WTC11 (cell line): ENCODE data around the gene IL17RA.

Source experiments
- ATF2 ChIP-seq: sonication (generic); formaldehyde crosslinking; IDR thresholded peaks from 2 replicates; pipeline ENCODE4 v1.8.1; 2022; ENCODE audit warnings: low read depth, missing genetic modification reagents, borderline replicate concordance
- ATF3 ChIP-seq: sonication (generic); formaldehyde crosslinking; conservative IDR thresholded peaks from 2 replicates; pipeline ENCODE4 v1.8.1; 2022; ENCODE audit warnings: mild to moderate bottlenecking, missing genetic modification reagents
- CTCF ChIP-seq: fragments of 200-600 bp; IDR thresholded peaks from 2 replicates; pipeline ENCODE4 v1.8.0; 2022; ENCODE audit warnings: antibody characterized with exemption
- FOXK1 ChIP-seq: sonication (generic); formaldehyde crosslinking; IDR thresholded peaks from 2 replicates; pipeline ENCODE4 v1.8.0; 2022; ENCODE audit warnings: mild to moderate bottlenecking, moderate library complexity, missing genetic modification reagents
- HMGXB4 ChIP-seq: sonication (generic); formaldehyde crosslinking; IDR thresholded peaks from 2 replicates; pipeline ENCODE4 v1.8.1; 2023; ENCODE audit warnings: mild to moderate bottlenecking, moderate library complexity, missing genetic modification reagents
- JUN ChIP-seq: sonication (generic); formaldehyde crosslinking; IDR thresholded peaks from 2 replicates; pipeline ENCODE4 v1.8.0; 2023; ENCODE audit warnings: mild to moderate bottlenecking, missing genetic modification reagents
- MAX ChIP-seq: sonication (generic); formaldehyde crosslinking; IDR thresholded peaks from 2 replicates; pipeline ENCODE4 v1.8.0; 2022; ENCODE audit warnings: mild to moderate bottlenecking, missing genetic modification reagents
- MXD4 ChIP-seq: fragments of 250-450 bp; sonication (Bioruptor Pico); IDR thresholded peaks from 2 replicates; pipeline ENCODE4 v1.8.0; 2021; ENCODE audit warnings: mild to moderate bottlenecking, moderate library complexity, borderline replicate concordance
- NR2C2 ChIP-seq: sonication (generic); formaldehyde crosslinking; IDR thresholded peaks from 2 replicates; pipeline ENCODE4 v1.8.0; 2022; ENCODE audit warnings: mild to moderate bottlenecking, missing genetic modification reagents
- PRRX2 ChIP-seq: fragments of 250-450 bp; sonication (Bioruptor Pico); IDR thresholded peaks from 2 replicates; pipeline ENCODE4 v1.8.0; 2021; ENCODE audit warnings: mild to moderate bottlenecking
- SP1 ChIP-seq: sonication (generic); formaldehyde crosslinking; conservative IDR thresholded peaks from 2 replicates; pipeline ENCODE4 v1.8.1; 2022; ENCODE audit warnings: missing genetic modification reagents
- ZBTB43 ChIP-seq: sonication (generic); formaldehyde crosslinking; IDR thresholded peaks from 2 replicates; pipeline ENCODE4 v1.8.1; 2023; ENCODE audit warnings: mild to moderate bottlenecking, missing genetic modification reagents
- ZNF138 ChIP-seq: sonication (generic); formaldehyde crosslinking; conservative IDR thresholded peaks from 2 replicates; pipeline ENCODE4 v1.8.1; 2022; ENCODE audit warnings: mild to moderate bottlenecking, moderate library complexity, missing genetic modification reagents

GRCh38 chr22:17098379-17098819, 13.6 kb downstream of the IL17RA start:
- no peak for TF ChIP-seq CTCF
- TF ChIP-seq MAX (CRISPR knock-in tag) = no peak
- TF ChIP-seq NR2C2 = no peak
- TF ChIP-seq ZNF138 (CRISPR knock-in tag) = no peak
- TF ChIP-seq HMGXB4 (CRISPR knock-in tag) = no peak
- no peak for TF ChIP-seq ATF3 (CRISPR knock-in tag)
- no peak for TF ChIP-seq SP1 (CRISPR knock-in tag)
- no peak for TF ChIP-seq MXD4 (CRISPR knock-in tag)
- no peak for TF ChIP-seq FOXK1 (CRISPR knock-in tag)
- TF ChIP-seq JUN (CRISPR knock-in tag) = no peak
- no peak for TF ChIP-seq ZBTB43 (CRISPR knock-in tag)
- no peak for TF ChIP-seq ATF2 (CRISPR knock-in tag)
- TF ChIP-seq PRRX2 (CRISPR knock-in tag) = no peak
